Esophagus squamous epithelium (tissue), 4 donors: Measurements from ENCODE around the gene NPAS2.

Experiments
- POLR2A ChIP-seq, 4 donors: fragments of 450-650 bp; IDR thresholded peaks; one replicate each; pipeline ENCODE4 v1.6.1; 2017; ENCODE audit warnings: antibody characterized with exemption in 4 of 4, mild to moderate bottlenecking in 4 of 4, moderate library complexity in 3 of 4
- TF ChIP-seq, protein P1 (sequence below), 6 experiments: fragments of 450-650 bp in 4 of 6; fragments of 200-600 bp in 2 of 6; sonication (generic) in 2 of 6; IDR thresholded peaks; one replicate each; pipeline ENCODE4 v1.5.1; 2016 to 2019; ENCODE audit warnings: antibody characterized with exemption in 6 of 6, mild to moderate bottlenecking in 4 of 6, moderate library complexity in 4 of 6

DNA sequence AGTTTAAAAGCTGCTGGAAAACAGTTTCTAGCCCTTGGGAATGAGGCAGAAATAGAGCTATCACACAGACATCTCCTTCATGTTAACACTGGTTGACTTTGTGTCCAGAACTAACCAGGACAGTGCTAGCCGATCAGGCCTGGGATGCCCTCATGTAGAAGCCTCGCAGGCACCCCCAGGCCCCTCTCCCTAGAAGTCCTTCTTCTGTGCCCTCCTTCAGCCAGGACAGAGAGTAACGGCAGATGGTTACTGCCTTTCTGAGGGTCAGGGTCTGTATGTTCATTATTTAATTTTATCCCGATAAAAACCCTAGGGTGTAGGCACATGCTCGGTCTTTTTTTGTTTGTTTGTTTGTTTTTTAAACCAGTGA is 171.4 kb downstream of the NPAS2 start:
- TF ChIP-seq, protein P1, sequence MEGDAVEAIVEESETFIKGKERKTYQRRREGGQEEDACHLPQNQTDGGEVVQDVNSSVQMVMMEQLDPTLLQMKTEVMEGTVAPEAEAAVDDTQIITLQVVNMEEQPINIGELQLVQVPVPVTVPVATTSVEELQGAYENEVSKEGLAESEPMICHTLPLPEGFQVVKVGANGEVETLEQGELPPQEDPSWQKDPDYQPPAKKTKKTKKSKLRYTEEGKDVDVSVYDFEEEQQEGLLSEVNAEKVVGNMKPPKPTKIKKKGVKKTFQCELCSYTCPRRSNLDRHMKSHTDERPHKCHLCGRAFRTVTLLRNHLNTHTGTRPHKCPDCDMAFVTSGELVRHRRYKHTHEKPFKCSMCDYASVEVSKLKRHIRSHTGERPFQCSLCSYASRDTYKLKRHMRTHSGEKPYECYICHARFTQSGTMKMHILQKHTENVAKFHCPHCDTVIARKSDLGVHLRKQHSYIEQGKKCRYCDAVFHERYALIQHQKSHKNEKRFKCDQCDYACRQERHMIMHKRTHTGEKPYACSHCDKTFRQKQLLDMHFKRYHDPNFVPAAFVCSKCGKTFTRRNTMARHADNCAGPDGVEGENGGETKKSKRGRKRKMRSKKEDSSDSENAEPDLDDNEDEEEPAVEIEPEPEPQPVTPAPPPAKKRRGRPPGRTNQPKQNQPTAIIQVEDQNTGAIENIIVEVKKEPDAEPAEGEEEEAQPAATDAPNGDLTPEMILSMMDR (IDR thresholded peaks at IDR 0.05) = no peak
- no peak for TF ChIP-seq POLR2A (IDR thresholded peaks at IDR 0.05)
